GM21390 (cell line): ENCODE measurements around the gene CYP24A1.

Experiments
- ATAC-seq: cut with Tn5 transposase; IDR thresholded peaks from one replicate; pipeline ENCODE4 v1.9.1; 2021; ENCODE audit not compliant: unreplicated experiment

CYP24A1 gene

GRCh38 chr20:54176610-54177009 is 2.8 kb upstream of the CYP24A1 start:
- ATAC-seq: no peak

- ATAC-seq: no peak
Measured at GRCh38 chr20:54174457-54175175, 830 bp upstream of the CYP24A1 start.

- no peak for ATAC-seq
Measured at GRCh38 chr20:54172856-54173652, 732 bp downstream of the CYP24A1 start.

- ATAC-seq: no peak
Measured at GRCh38 chr20:54172532-54172855, 1.3 kb downstream of the CYP24A1 start.

GRCh38 chr20:54170963-54171362 is 2.8 kb downstream of the CYP24A1 start:
- ATAC-seq: no peak

GRCh38 chr20:54170026-54170471 is 3.7 kb downstream of the CYP24A1 start:
- no peak for ATAC-seq

- no peak for ATAC-seq
Measured at GRCh38 chr20:54168961-54169862, 4.6 kb downstream of the CYP24A1 start.

- no peak for ATAC-seq
Measured at GRCh38 chr20:54167909-54168872, 5.6 kb downstream of the CYP24A1 start.

- ATAC-seq: no peak
Measured at GRCh38 chr20:54166987-54167662, 6.7 kb downstream of the CYP24A1 start.

- ATAC-seq: no peak
Measured at GRCh38 chr20:54165803-54166202, 8.0 kb downstream of the CYP24A1 start.

- no peak for ATAC-seq
Measured at GRCh38 chr20:54165014-54165413, 8.8 kb downstream of the CYP24A1 start.

- ATAC-seq: no peak
Measured at GRCh38 chr20:54163402-54163801, 10.4 kb downstream of the CYP24A1 start.

GRCh38 chr20:54162378-54163009 is 11.3 kb downstream of the CYP24A1 start:
- no peak for ATAC-seq

GRCh38 chr20:54161821-54162149 is 12.0 kb downstream of the CYP24A1 start:
- ATAC-seq: no peak

GRCh38 chr20:54161008-54161820 is 12.6 kb downstream of the CYP24A1 start:
- no peak for ATAC-seq

- ATAC-seq: no peak
Measured at GRCh38 chr20:54160065-54161007, 13.4 kb downstream of the CYP24A1 start.

- ATAC-seq: no peak
Measured at GRCh38 chr20:54158856-54159418, 14.8 kb downstream of the CYP24A1 start.
